ENCODE data around the gene PEX5. TPM values are rescaled to one million over a fixed set of nuclear protein-coding genes. Genes with fewer than 3 reads are reported as not detected.
A peak's percentile ranks its signal among the peaks of the same experiment; 100 is the strongest.
"Not testable (repeated sequence)": the region's sequence is repeated elsewhere in the genome, so short reads cannot be mapped to it uniquely, and the experiment has no call there.

Gene PEX5
- total RNA-seq, 1 experiment from 2014 or later = 29.7 TPM

GRCh38 chr12:7180685-7181084, 8.8 kb upstream of the PEX5 start:
- Histone ChIP-seq H3K9me3 (replicated peaks) (no peaks in the 10 kb centered on the region; the same call in 1 of the 2 replicates), H3K4me3 (no peak overlapping the region), H3K27me3 (no peaks in the 10 kb centered on the region), H3K4me1 (no peaks in the 10 kb centered on the region), H3K36me3 (no peaks in the 10 kb centered on the region), H3K27ac (no peak overlapping the region)
- no peak for DNase-seq

GRCh38 chr12:7186058-7186457, 3.4 kb upstream of the PEX5 start:
- H3K9me3 ChIP-seq (replicated peaks); H3K36me3 ChIP-seq: not testable (repeated sequence)

GRCh38 chr12:7188562-7189397, 706 bp upstream of the PEX5 start:
- H3K36me3 ChIP-seq = peaks cover 13% of the 10 kb centered on the region
- DNase-seq = peak; percentile 77 to 84
- H3K27ac ChIP-seq = peak overlapping the region; percentile 5; the same call in 1 of the 2 replicates
- H3K9me3 ChIP-seq (replicated peaks) = no peaks in the 10 kb centered on the region
- H3K27me3 ChIP-seq = no peaks in the 10 kb centered on the region
- H3K4me1 ChIP-seq = peaks cover 8% of the 10 kb centered on the region; the same call in 1 of the 2 replicates
- peak overlapping the region; percentile 85 for H3K4me3 ChIP-seq

More at GRCh38 chr12:7186058-7186457, 3.4 kb upstream of the PEX5 start:
- not testable (repeated sequence) for H3K4me3 ChIP-seq, DNase-seq, H3K4me1 ChIP-seq, H3K27me3 ChIP-seq, H3K27ac ChIP-seq

- Histone ChIP-seq H3K36me3 (peaks cover 26% of the 10 kb centered on the region), H3K27me3 (no peaks in the 10 kb centered on the region), H3K9me3 (replicated peaks) (no peaks in the 10 kb centered on the region), H3K27ac (no peak overlapping the region; the same call in 1 of the 2 replicates), H3K4me3 (peak overlapping the region; percentile 85), H3K4me1 (peaks cover 8% of the 10 kb centered on the region; the same call in 1 of the 2 replicates)
- DNase-seq = peak; percentile 20 to 33
Measured at GRCh38 chr12:7190268-7191055, 976 bp downstream of the PEX5 start.

GRCh38 chr12:7193674-7194073, 4.2 kb downstream of the PEX5 start:
- Histone ChIP-seq H3K9me3 (replicated peaks) (no peaks in the 10 kb centered on the region), H3K27ac (no peak overlapping the region), H3K4me3 (no peak overlapping the region), H3K4me1 (peaks cover under 1% of the 10 kb centered on the region; the same call in 1 of the 2 replicates), H3K36me3 (peaks cover 37% of the 10 kb centered on the region), H3K27me3 (no peaks in the 10 kb centered on the region)
- DNase-seq = no peak

- peaks cover 48% of the 10 kb centered on the region for H3K36me3 ChIP-seq
- no peaks in the 10 kb centered on the region for H3K9me3 ChIP-seq (replicated peaks)
- no peaks in the 10 kb centered on the region for H3K4me1 ChIP-seq
- no peak overlapping the region for H3K4me3 ChIP-seq
- H3K27me3 ChIP-seq = no peaks in the 10 kb centered on the region
- no peak for DNase-seq
- no peak overlapping the region for H3K27ac ChIP-seq
Measured at GRCh38 chr12:7197841-7198240, 8.4 kb downstream of the PEX5 start.

- Histone ChIP-seq H3K4me1 (no peaks in the 10 kb centered on the region), H3K9me3 (replicated peaks) (no peaks in the 10 kb centered on the region), H3K27ac (no peak overlapping the region), H3K4me3 (no peak overlapping the region), H3K27me3 (no peaks in the 10 kb centered on the region), H3K36me3 (peaks cover 60% of the 10 kb centered on the region)
- no peak for DNase-seq
Measured at GRCh38 chr12:7203109-7203508, 13.6 kb downstream of the PEX5 start.

- H3K4me3 ChIP-seq = no peak overlapping the region
- H3K36me3 ChIP-seq = peaks cover 71% of the 10 kb centered on the region
- H3K27me3 ChIP-seq = no peaks in the 10 kb centered on the region
- no peak for DNase-seq
- H3K4me1 ChIP-seq = no peaks in the 10 kb centered on the region
- no peak overlapping the region for H3K27ac ChIP-seq
- no peaks in the 10 kb centered on the region for H3K9me3 ChIP-seq (replicated peaks)
Measured at GRCh38 chr12:7205091-7205490, 15.6 kb downstream of the PEX5 start.

GRCh38 chr12:7206691-7207090, 17.2 kb downstream of the PEX5 start:
- peaks cover 81% of the 10 kb centered on the region for H3K36me3 ChIP-seq
- no peak for DNase-seq

GRCh38 chr12:7207866-7208625, 18.6 kb downstream of the PEX5 start:
- no peak overlapping the region for H3K4me3 ChIP-seq
- H3K36me3 ChIP-seq = peaks cover 76% of the 10 kb centered on the region
- H3K27ac ChIP-seq = no peak overlapping the region
- H3K4me1 ChIP-seq = no peaks in the 10 kb centered on the region
- no peaks in the 10 kb centered on the region for H3K9me3 ChIP-seq (replicated peaks)
- peak in 1 of 2 experiments; percentile 22 for DNase-seq
- no peaks in the 10 kb centered on the region for H3K27me3 ChIP-seq

More at GRCh38 chr12:7206691-7207090, 17.2 kb downstream of the PEX5 start:
- Histone ChIP-seq H3K27ac (no peak overlapping the region), H3K4me1 (no peaks in the 10 kb centered on the region), H3K9me3 (replicated peaks) (no peaks in the 10 kb centered on the region), H3K4me3 (no peak overlapping the region), H3K27me3 (no peaks in the 10 kb centered on the region)

GRCh38 chr12:7209958-7210357, 20.5 kb downstream of the PEX5 start:
- H3K4me1 ChIP-seq = no peaks in the 10 kb centered on the region
- H3K27me3 ChIP-seq = no peaks in the 10 kb centered on the region
- H3K9me3 ChIP-seq (replicated peaks) = peaks cover 4% of the 10 kb centered on the region; the same call in 1 of the 2 replicates
- H3K4me3 ChIP-seq = no peak overlapping the region
- H3K36me3 ChIP-seq = peaks cover 64% of the 10 kb centered on the region
- H3K27ac ChIP-seq = no peak overlapping the region
- no peak for DNase-seq

- no peak for DNase-seq
- Histone ChIP-seq H3K4me3 (no peak overlapping the region), H3K27me3 (no peaks in the 10 kb centered on the region), H3K36me3 (peaks cover 60% of the 10 kb centered on the region), H3K27ac (no peak overlapping the region), H3K9me3 (replicated peaks) (peaks cover 4% of the 10 kb centered on the region; the same call in 1 of the 2 replicates), H3K4me1 (no peaks in the 10 kb centered on the region)
Measured at GRCh38 chr12:7210642-7211151, 21.2 kb downstream of the PEX5 start.

- Histone ChIP-seq H3K27me3 (no peaks in the 10 kb centered on the region), H3K4me3 (no peak overlapping the region), H3K9me3 (replicated peaks) (peaks cover 4% of the 10 kb centered on the region; the same call in 1 of the 2 replicates), H3K4me1 (no peaks in the 10 kb centered on the region), H3K27ac (no peak overlapping the region), H3K36me3 (peaks cover 47% of the 10 kb centered on the region)
- DNase-seq = no peak
Measured at GRCh38 chr12:7212678-7213077, 23.2 kb downstream of the PEX5 start.

- H3K27ac ChIP-seq; H3K4me3 ChIP-seq; H3K27me3 ChIP-seq; H3K4me1 ChIP-seq; DNase-seq; H3K9me3 ChIP-seq (replicated peaks): not testable (repeated sequence)
- H3K36me3 ChIP-seq = peaks cover 36% of the 10 kb centered on the region
Measured at GRCh38 chr12:7213745-7214144, 24.3 kb downstream of the PEX5 start.
